Gastroesophageal sphincter (tissue), 4 donors: ENCODE measurements around the gene LRRC4B. TPM values are rescaled to one million over a fixed set of nuclear protein-coding genes. Genes with fewer than 3 reads are reported as not detected.
"Not testable (repeated sequence)": the region's sequence is repeated elsewhere in the genome, so short reads cannot be mapped to it uniquely, and the experiment has no call there.

ENCODE experiments used
- ATAC-seq: fragments of 150-250 bp; one replicate; pipeline ENCODE4 v1.9.1; 2016; ENCODE audit warnings: mild to moderate bottlenecking, moderate library complexity
- H3K27ac ChIP-seq, 4 donors: fragments of 200-600 bp; sonication (generic) in 3 of 4; 1 replicate in 3 of 4; 2 replicates in 1 of 4; pipeline ENCODE4 v1.5.1; 2016 to 2019
- H3K27me3 ChIP-seq: fragments of 200-600 bp; sonication (generic); one replicate; pipeline ENCODE4 v1.5.1; 2019
- H3K36me3 ChIP-seq, 2 donors: fragments of 200-600 bp; sonication (generic); one replicate each; pipeline ENCODE4 v1.5.1; 2019; ENCODE audit warnings: control low read depth in 1 of 2
- H3K4me1 ChIP-seq, 3 donors: fragments of 200-600 bp; sonication (generic); 1 replicate in 2 of 3; 2 replicates in 1 of 3; pipeline ENCODE4 v1.5.1; 2016 to 2019; ENCODE audit warnings: control low read depth in 2 of 3
- H3K4me3 ChIP-seq, 2 donors: fragments of 200-600 bp; sonication (generic); one replicate each; pipeline ENCODE4 v1.5.1; 2019; ENCODE audit warnings: mild to moderate bottlenecking in 1 of 2, moderate library complexity in 1 of 2
- H3K9me3 ChIP-seq, 3 donors: fragments of 200-600 bp; sonication (generic); one replicate each; pipeline ENCODE4 v1.5.1; 2017 to 2019; ENCODE audit warnings: control low read depth in 2 of 3
- EP300 ChIP-seq: sonication (generic); formaldehyde crosslinking; IDR thresholded peaks from one replicate; pipeline ENCODE4 v1.6.1; 2017; ENCODE audit warnings: antibody characterized with exemption, mild to moderate bottlenecking
- POLR2A ChIP-seq, 2 donors: fragments of 450-650 bp; IDR thresholded peaks; one replicate each; pipeline ENCODE4 v1.6.1; 2017; ENCODE audit warnings: antibody characterized with exemption in 2 of 2, mild to moderate bottlenecking in 2 of 2, moderate library complexity in 1 of 2
- POLR2AphosphoS5 ChIP-seq: sonication (generic); formaldehyde crosslinking; IDR thresholded peaks from one replicate; pipeline ENCODE4 v1.6.1; 2017; ENCODE audit warnings: antibody characterized with exemption
- WGBS, 2 donors: methylation state at CpG; one replicate each; pipeline ENCODE4 v1.1.5; 2018; ENCODE audit warnings: low coverage in 1 of 2; 5-methylcytosine and 5-hydroxymethylcytosine counted together
- total RNA-seq, 4 donors: library from RNA; depleted of rRNA; stranded (reverse); fragments of >200 nt; gene quantifications; one replicate each; pipeline ENCODE4 v1.1.0, GENCODE V29; 2016
- TF ChIP-seq, protein P1 (sequence below), 4 experiments: fragments of 200-600 bp in 2 of 4; fragments of 450-650 bp in 2 of 4; sonication (generic) in 1 of 4; IDR thresholded peaks; one replicate each; pipeline ENCODE4 v1.5.1; 2017 to 2019; ENCODE audit warnings: antibody characterized with exemption in 4 of 4, mild to moderate bottlenecking in 2 of 4, moderate library complexity in 2 of 4

Gene LRRC4B
- total RNA-seq, 4 donors from 2014 or later: 5.0 to 9.3 (median 7.6) TPM

DNA sequence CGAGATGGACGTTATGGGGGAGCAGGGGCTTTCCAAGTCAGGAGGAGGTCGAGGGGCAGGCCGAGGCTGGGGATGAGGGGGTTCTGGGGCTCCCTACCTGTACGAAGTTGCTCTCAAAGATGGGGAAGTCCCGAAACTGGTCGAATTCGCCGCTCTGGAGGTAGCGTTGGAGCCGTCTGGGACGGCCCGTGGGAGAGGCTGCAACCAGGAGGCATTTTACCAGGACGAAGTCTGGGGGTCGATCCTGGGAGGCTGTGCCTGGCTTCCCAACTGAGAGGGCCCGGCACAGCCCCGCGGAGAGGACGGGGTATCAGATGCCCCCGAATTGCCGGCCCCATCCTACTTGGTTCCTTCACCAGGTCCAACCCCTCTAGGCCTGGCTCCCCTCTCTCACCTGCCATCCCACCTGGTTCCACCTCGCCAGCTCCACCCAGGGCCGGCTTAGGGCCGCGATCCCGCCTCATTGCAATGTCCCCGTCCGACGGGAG lies 92.5 kb downstream of the LRRC4B start:
- ATAC-seq: no peak
- Histone ChIP-seq H3K9me3 (no peaks in the 10 kb centered on the region), H3K27me3 (no peaks in the 10 kb centered on the region), H3K4me1 (peaks cover 0 to 27% (median 13%) of the 10 kb centered on the region in 3 donors), H3K27ac (peak overlapping the region in 3 of 4 donors; percentile 70 to 78 (median 76)), H3K36me3 (peaks cover 0 to 28% of the 10 kb centered on the region in 2 donors), H3K4me3 (peak overlapping the region; percentile 46 to 86)
- TF ChIP-seq EP300: no peak
- TF ChIP-seq POLR2AphosphoS5: no peak
- TF ChIP-seq, protein P1, sequence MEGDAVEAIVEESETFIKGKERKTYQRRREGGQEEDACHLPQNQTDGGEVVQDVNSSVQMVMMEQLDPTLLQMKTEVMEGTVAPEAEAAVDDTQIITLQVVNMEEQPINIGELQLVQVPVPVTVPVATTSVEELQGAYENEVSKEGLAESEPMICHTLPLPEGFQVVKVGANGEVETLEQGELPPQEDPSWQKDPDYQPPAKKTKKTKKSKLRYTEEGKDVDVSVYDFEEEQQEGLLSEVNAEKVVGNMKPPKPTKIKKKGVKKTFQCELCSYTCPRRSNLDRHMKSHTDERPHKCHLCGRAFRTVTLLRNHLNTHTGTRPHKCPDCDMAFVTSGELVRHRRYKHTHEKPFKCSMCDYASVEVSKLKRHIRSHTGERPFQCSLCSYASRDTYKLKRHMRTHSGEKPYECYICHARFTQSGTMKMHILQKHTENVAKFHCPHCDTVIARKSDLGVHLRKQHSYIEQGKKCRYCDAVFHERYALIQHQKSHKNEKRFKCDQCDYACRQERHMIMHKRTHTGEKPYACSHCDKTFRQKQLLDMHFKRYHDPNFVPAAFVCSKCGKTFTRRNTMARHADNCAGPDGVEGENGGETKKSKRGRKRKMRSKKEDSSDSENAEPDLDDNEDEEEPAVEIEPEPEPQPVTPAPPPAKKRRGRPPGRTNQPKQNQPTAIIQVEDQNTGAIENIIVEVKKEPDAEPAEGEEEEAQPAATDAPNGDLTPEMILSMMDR (IDR thresholded peaks at IDR 0.05): no peak
- no peak for TF ChIP-seq POLR2A (IDR thresholded peaks at IDR 0.05)
- WGBS, 2 donors: 54 to 85% methylated on average over 5 to 16 of the region's 29 CpGs

DNA sequence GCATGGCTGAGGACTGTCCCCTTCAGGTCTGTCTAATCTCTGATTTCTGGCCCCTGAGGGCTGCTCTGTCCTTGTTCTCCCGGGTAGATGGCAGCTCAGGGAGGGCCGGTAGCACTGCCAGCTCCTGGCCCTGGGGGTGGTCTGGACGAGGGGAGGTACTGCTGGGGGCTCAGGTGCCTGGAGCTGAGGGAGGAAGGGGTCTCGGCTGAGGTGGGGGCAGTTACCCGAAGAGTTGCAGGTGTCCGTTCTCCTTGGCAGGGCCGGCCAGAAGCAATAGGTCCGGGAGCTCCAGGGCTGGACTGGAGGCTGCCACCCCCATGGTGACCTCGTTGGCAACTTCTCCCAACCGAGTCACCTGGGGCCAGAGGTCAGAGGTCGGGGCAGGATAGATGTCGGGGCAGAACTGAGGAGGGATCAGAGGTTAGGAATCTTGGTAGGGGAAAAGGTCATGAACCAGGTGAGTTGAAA lies 93.1 kb downstream of the LRRC4B start:
- Histone ChIP-seq H3K27me3 (no peaks in the 10 kb centered on the region), H3K9me3 (no peaks in the 10 kb centered on the region), H3K4me3 (no peak overlapping the region), H3K27ac (no peak overlapping the region), H3K36me3 (peaks cover 0 to 21% of the 10 kb centered on the region in 2 donors), H3K4me1 (peaks cover 0 to 27% (median 13%) of the 10 kb centered on the region in 3 donors)
- TF ChIP-seq, protein P1 (IDR thresholded peaks at IDR 0.05): no peak
- TF ChIP-seq POLR2A (IDR thresholded peaks at IDR 0.05) (no peak), EP300 (no peak), POLR2AphosphoS5 (no peak)
- ATAC-seq: no peak
- WGBS, 2 donors: 80% methylated on average over 2 of the region's 12 CpGs; no CpG with 5 or more reads in 1 of the 2 donors

DNA sequence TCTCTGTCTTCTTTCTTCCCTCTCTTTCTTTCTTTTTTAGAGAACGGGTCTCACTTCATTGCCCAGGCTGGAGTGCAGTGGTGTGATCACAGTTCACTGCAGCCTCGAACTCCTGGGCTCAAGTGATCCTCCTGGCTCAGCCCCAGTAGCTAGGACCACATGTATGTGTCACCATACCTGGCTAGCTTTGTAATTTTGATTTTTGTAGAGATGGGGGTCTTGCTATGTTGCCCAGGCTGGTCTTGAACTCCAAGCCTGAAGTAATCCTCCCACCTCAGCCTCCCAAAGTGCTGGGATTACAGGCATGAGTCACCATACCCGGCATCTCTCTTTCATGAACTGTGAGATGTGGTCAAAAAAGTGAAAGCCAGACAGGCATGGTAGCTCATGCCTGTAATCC lies 94.9 kb downstream of the LRRC4B start:
- not testable (repeated sequence) for ATAC-seq, H3K4me3 ChIP-seq, H3K36me3 ChIP-seq, H3K9me3 ChIP-seq, H3K27ac ChIP-seq
- WGBS, 2 donors: 67% methylated on average over 1 of the region's 3 CpGs; no CpG with 5 or more reads in 1 of the 2 donors
- peaks cover 12% of the 10 kb centered on the region for H3K27me3 ChIP-seq
- peaks cover 0 to 16% (median 13%) of the 10 kb centered on the region in 3 donors for H3K4me1 ChIP-seq

GRCh38 chr19:50468818-50469217 lies 99.4 kb downstream of the LRRC4B start:
- 50 to 81% methylated on average over 1 to 6 of the region's 6 CpGs for WGBS, 2 donors

GRCh38 chr19:50467566-50467965 lies 100.7 kb downstream of the LRRC4B start:
- TF ChIP-seq, protein P1 (IDR thresholded peaks at IDR 0.05): no peak
- no peak for TF ChIP-seq EP300
- TF ChIP-seq POLR2AphosphoS5: no peak
- no peak for TF ChIP-seq POLR2A (IDR thresholded peaks at IDR 0.05)
- Histone ChIP-seq H3K27me3 (peaks cover 61% of the 10 kb centered on the region), H3K27ac (no peak overlapping the region), H3K4me1 (no peaks in the 10 kb centered on the region), H3K9me3 (no peaks in the 10 kb centered on the region), H3K36me3 (no peaks in the 10 kb centered on the region), H3K4me3 (no peak overlapping the region)
- 70% methylated on average over 2 to 6 of the region's 18 CpGs for WGBS, 2 donors
- no peak for ATAC-seq

More at GRCh38 chr19:50468818-50469217, 99.4 kb downstream of the LRRC4B start:
- H3K27me3 ChIP-seq: peaks cover 56% of the 10 kb centered on the region
- H3K4me3 ChIP-seq: no peak overlapping the region
- no peak overlapping the region for H3K27ac ChIP-seq
- H3K9me3 ChIP-seq: no peaks in the 10 kb centered on the region
- no peak for ATAC-seq
- H3K36me3 ChIP-seq: no peaks in the 10 kb centered on the region
- TF ChIP-seq EP300 (no peak), POLR2AphosphoS5 (no peak), POLR2A (IDR thresholded peaks at IDR 0.05) (no peak)
- TF ChIP-seq, protein P1 (IDR thresholded peaks at IDR 0.05): no peak
- no peaks in the 10 kb centered on the region for H3K4me1 ChIP-seq

Other genes with a start within 250 kb of the LRRC4B start
- under 1 TPM in 3 of 4 donors, not detected in 1; 0.16 to 0.67 (median 0.58) TPM for gene KCNC3, start 239.1 kb downstream of the LRRC4B start, total RNA-seq
- 1 to 10 TPM in 1 of 4 donors, not detected in 3; 1.0 TPM for gene NAPSA, start 202.8 kb downstream of the LRRC4B start, total RNA-seq
- gene NR1H2, start 192.0 kb downstream of the LRRC4B start, total RNA-seq: 100 to 1,000 TPM; 138 to 191 (median 145) TPM
- 10 to 100 TPM in 2 of 4 donors, 1 to 10 TPM in 2; 7.2 to 13.7 (median 10.3) TPM for gene POLD1, start 184.1 kb downstream of the LRRC4B start, total RNA-seq
- gene SPIB, start 149.5 kb downstream of the LRRC4B start, total RNA-seq: not detected
- gene MYBPC2, start 135.5 kb downstream of the LRRC4B start, total RNA-seq: not detected
- 10 to 100 TPM; 55.5 to 75.9 (median 71.5) TPM for gene EMC10, start 91.9 kb downstream of the LRRC4B start, total RNA-seq
- 1 to 10 TPM in 1 of 4 donors, under 1 TPM in 1, not detected in 2; 0.78 to 1.7 TPM for gene GARIN5A, start 91.6 kb downstream of the LRRC4B start, total RNA-seq
- gene JOSD2, start 57.2 kb downstream of the LRRC4B start, total RNA-seq: 10 to 100 TPM; 16.1 to 39.8 (median 26.1) TPM
- not detected for gene ASPDH, start 54.5 kb downstream of the LRRC4B start, total RNA-seq
- gene SYT3, start 71.4 kb upstream of the LRRC4B start, total RNA-seq: under 1 TPM in 1 of 4 donors, not detected in 3; 0.42 TPM
- not detected for gene C19orf81, start 81.0 kb upstream of the LRRC4B start, total RNA-seq
- gene SHANK1, start 151.4 kb upstream of the LRRC4B start, total RNA-seq: under 1 TPM in 3 of 4 donors, not detected in 1; 0.15 to 0.40 (median 0.31) TPM
- gene CLEC11A, start 154.9 kb upstream of the LRRC4B start, total RNA-seq: 10 to 100 TPM in 2 of 4 donors, 1 to 10 TPM in 2; 4.6 to 17.1 (median 8.4) TPM
- not detected for gene GPR32, start 202.0 kb upstream of the LRRC4B start, total RNA-seq
- not detected for gene ACP4, start 222.0 kb upstream of the LRRC4B start, total RNA-seq